ENCODE results near the gene IFITM2.
"Not testable (repeated sequence)": the region's sequence is repeated elsewhere in the genome, so short reads cannot be mapped to it uniquely, and the experiment has no call there.

IFITM2 gene

DNA sequence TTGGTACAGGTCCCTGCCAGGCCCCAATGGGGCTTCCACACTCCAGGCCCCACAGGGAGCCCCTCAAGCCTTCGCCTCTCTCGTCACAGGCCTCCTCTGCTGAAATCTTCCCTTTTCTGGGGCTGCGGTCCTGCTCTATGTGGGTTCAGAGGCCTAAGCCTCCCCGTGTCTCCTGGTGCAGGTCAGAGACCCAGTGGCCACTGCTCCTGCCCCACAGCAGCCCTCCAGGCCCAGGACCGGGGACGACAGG lies 18.9 kb downstream of the IFITM2 start:
- no peak for DNase-seq (ENCODE audit: low read depth)
- TF ChIP-seq, protein P1, sequence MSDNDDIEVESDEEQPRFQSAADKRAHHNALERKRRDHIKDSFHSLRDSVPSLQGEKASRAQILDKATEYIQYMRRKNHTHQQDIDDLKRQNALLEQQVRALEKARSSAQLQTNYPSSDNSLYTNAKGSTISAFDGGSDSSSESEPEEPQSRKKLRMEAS (IDR thresholded peaks at IDR 0.05; ENCODE audit: low read depth, low read length): no peak
- TF ChIP-seq, protein P2, sequence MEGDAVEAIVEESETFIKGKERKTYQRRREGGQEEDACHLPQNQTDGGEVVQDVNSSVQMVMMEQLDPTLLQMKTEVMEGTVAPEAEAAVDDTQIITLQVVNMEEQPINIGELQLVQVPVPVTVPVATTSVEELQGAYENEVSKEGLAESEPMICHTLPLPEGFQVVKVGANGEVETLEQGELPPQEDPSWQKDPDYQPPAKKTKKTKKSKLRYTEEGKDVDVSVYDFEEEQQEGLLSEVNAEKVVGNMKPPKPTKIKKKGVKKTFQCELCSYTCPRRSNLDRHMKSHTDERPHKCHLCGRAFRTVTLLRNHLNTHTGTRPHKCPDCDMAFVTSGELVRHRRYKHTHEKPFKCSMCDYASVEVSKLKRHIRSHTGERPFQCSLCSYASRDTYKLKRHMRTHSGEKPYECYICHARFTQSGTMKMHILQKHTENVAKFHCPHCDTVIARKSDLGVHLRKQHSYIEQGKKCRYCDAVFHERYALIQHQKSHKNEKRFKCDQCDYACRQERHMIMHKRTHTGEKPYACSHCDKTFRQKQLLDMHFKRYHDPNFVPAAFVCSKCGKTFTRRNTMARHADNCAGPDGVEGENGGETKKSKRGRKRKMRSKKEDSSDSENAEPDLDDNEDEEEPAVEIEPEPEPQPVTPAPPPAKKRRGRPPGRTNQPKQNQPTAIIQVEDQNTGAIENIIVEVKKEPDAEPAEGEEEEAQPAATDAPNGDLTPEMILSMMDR (IDR thresholded peaks at IDR 0.05; ENCODE audit: low read depth, low read length): no peak
- no peak for TF ChIP-seq MYC (IDR thresholded peaks at IDR 0.05; ENCODE audit: low read depth, low read length)
- no peak for TF ChIP-seq POLR2A (IDR thresholded peaks at IDR 0.05; ENCODE audit: extremely low read depth, insufficient read length)
- no peak overlapping the region for H3K4me3 ChIP-seq (ENCODE audit: low read depth, low read length)

DNA sequence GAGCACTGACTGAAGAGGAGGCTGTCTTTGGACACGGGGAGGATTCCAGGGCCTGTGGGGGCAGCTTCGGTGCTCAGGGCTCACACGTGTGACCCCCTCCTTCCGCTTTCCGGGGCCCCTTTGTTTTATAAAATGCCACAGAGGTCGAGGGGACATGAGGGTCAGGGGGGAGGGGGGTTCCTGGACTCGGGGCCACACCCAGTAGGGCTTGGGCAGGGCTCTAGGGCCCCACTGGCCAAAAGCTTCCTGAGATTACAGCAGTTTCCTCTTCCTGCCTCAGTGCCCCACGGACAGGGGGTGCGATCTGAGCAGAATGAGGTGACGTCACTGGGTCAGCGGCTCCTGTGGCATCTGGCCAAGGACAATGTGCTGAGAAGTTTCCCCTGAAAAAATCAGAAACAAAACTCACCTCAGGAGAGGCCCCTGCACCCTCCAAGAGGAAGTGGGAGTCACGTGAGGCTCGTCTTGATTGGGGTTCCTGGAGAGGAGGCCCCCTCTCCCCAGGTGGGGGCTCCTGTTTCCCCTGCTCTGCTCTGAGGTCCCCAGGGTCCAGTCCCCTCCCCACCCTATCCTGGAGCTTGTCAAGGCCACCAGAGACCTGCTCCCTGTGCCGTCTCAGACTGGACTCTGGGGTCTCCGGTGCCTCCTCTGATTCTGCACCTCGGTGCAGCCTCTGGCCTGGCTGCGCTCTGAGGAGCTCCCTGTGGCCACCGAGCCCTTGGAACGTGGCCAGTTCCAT lies 19.4 kb downstream of the IFITM2 start:
- peak; percentile 83 for DNase-seq (ENCODE audit: low read depth)
- peak; percentile 34; the same call in 1 of the 2 replicates for TF ChIP-seq MYC (IDR thresholded peaks at IDR 0.05; ENCODE audit: low read depth, low read length)
- TF ChIP-seq, protein P1 (IDR thresholded peaks at IDR 0.05; ENCODE audit: low read depth, low read length): peak; percentile 67
- TF ChIP-seq, protein P2 (IDR thresholded peaks at IDR 0.05; ENCODE audit: low read depth, low read length): no peak
- no peak overlapping the region for H3K4me3 ChIP-seq (ENCODE audit: low read depth, low read length)

DNA sequence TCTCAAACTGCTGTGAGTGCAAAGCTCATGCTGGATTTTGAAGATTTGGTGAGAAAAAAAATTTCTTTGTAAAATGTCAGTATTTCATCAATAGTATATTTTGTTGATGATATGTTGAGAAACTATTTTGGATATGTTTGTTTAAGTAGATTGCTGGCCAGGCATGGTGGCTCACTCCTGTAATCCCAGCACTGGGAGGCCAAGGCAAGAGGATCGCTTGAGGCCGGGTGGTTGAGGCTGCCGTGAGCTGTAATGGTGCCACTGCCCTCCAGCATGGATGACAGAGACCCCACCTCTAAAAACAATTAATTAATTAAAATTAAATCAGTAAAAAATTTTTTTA lies 19.9 kb downstream of the IFITM2 start:
- DNase-seq (ENCODE audit: low read depth): no peak
- TF ChIP-seq MYC (IDR thresholded peaks at IDR 0.05; ENCODE audit: low read depth, low read length): no peak
- TF ChIP-seq POLR2A (IDR thresholded peaks at IDR 0.05; ENCODE audit: extremely low read depth, insufficient read length): no peak
- TF ChIP-seq, protein P1 (IDR thresholded peaks at IDR 0.05; ENCODE audit: low read depth, low read length): no peak
- TF ChIP-seq, protein P2 (IDR thresholded peaks at IDR 0.05; ENCODE audit: low read depth, low read length): no peak
- H3K4me3 ChIP-seq (ENCODE audit: low read depth, low read length): no peak overlapping the region

DNA sequence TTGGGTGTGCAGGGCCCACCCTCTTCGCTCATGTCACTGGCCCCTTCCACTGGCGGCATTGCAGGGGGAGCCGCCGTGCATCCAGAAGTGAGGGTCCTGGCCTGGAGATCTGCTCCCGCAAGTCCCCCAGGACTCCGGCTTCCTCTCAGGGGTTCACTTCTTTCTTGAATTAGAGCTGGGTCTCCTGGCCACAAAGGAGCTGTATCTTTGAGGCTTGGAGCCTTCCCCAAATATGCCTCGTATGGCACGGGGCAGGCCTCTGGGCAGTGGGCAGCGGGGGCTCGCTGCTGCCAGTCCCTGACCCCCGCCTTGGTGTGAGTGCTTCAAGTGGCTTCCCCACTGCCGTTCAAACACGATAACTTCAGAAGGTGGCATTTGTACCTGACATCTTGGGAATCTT lies 20.4 kb downstream of the IFITM2 start:
- H3K4me3 ChIP-seq (ENCODE audit: low read depth, low read length): no peak overlapping the region
- TF ChIP-seq, protein P1 (IDR thresholded peaks at IDR 0.05; ENCODE audit: low read depth, low read length): no peak
- TF ChIP-seq MYC (IDR thresholded peaks at IDR 0.05; ENCODE audit: low read depth, low read length): no peak
- TF ChIP-seq, protein P2 (IDR thresholded peaks at IDR 0.05; ENCODE audit: low read depth, low read length): no peak
- TF ChIP-seq POLR2A (IDR thresholded peaks at IDR 0.05; ENCODE audit: extremely low read depth, insufficient read length): no peak
- no peak for DNase-seq (ENCODE audit: low read depth)

DNA sequence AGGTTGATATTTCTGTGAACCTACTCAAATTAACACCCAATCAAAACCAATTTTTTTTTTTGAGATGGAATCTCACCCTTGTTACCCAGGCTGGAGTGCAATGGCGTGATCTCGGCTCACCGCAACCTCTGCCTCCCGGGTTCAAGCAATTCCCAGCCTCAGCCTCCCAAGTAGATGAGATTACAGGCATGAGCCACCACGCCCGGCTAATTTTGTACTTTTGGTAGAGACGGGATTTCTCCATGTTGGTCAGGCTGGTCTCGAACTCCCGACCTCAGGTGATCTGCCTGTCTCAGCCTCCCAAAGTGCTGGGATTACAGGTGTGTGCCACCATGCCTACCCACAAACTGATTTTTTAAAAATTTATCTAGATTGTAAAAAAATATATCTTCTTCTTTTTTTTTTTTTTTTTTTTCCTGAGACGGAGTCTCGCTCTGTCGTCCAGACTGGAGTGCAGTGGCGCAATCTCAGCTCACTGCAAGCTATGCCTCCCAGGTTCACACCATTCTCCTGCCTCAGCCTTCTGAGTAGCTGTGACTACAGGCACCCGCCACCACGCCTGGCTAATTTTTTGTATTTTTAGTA lies 21.0 kb downstream of the IFITM2 start:
- not testable (repeated sequence) for DNase-seq (ENCODE audit: low read depth); H3K4me3 ChIP-seq (ENCODE audit: low read depth, low read length)

DNA sequence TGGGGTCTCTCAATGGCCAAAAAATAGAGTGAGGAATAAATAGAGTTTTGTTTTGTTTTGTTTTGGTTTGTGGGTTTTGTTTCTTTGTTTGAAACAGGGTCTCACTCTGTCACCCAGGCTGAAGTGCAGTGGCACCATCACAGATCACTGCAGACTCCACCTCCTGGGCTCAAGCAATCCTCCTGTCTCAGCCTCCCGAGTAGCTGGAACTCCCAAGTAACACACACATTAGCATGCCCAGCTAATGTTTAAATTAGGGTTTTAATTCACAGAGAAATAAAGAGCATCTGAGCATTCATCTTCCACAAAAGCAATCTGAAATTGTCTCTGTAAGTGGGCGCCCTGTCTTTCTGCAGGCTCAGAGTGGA lies 22.3 kb downstream of the IFITM2 start:
- TF ChIP-seq, protein P1 (IDR thresholded peaks at IDR 0.05; ENCODE audit: low read depth, low read length): no peak
- TF ChIP-seq, protein P2 (IDR thresholded peaks at IDR 0.05; ENCODE audit: low read depth, low read length): no peak
- TF ChIP-seq MYC (IDR thresholded peaks at IDR 0.05; ENCODE audit: low read depth, low read length) (no peak), POLR2A (IDR thresholded peaks at IDR 0.05; ENCODE audit: extremely low read depth, insufficient read length) (no peak)
- H3K4me3 ChIP-seq (ENCODE audit: low read depth, low read length): no peak overlapping the region
- no peak for DNase-seq (ENCODE audit: low read depth)
